Stimulated activated CD4-positive, alpha-beta T cell treated with anti-CD3 and anti-CD28 coated beads, Interleukin-2, amount 100 ng/mL, for 48 hours (primary cell): ENCODE results near the gene SNRNP200.

Experiments
- DNase-seq, 2 donors: peaks; one replicate each; pipeline ENCODE4 v3.0.0-alpha.2; 2020

The SNRNP200 gene

GRCh38 chr2:96248624-96249023 lies 56.7 kb downstream of the SNRNP200 start:
- DNase-seq = no peak

GRCh38 chr2:96247896-96248295 lies 57.5 kb downstream of the SNRNP200 start:
- DNase-seq = no peak

- no peak for DNase-seq
Measured at GRCh38 chr2:96247009-96247408, 58.3 kb downstream of the SNRNP200 start.

- no peak for DNase-seq
Measured at GRCh38 chr2:96245609-96246390, 59.5 kb downstream of the SNRNP200 start.

- DNase-seq = no peak
Measured at GRCh38 chr2:96243843-96244242, 61.5 kb downstream of the SNRNP200 start.

- DNase-seq = peak; percentile 36 to 43
Measured at GRCh38 chr2:96241900-96242611, 63.3 kb downstream of the SNRNP200 start.

GRCh38 chr2:96241227-96241626 lies 64.1 kb downstream of the SNRNP200 start:
- no peak for DNase-seq

GRCh38 chr2:96240341-96241038 lies 64.9 kb downstream of the SNRNP200 start:
- DNase-seq = no peak

GRCh38 chr2:96239745-96240264 lies 65.5 kb downstream of the SNRNP200 start:
- no peak for DNase-seq

- no peak for DNase-seq
Measured at GRCh38 chr2:96239091-96239490, 66.3 kb downstream of the SNRNP200 start.

- no peak for DNase-seq
Measured at GRCh38 chr2:96238266-96238665, 67.1 kb downstream of the SNRNP200 start.

GRCh38 chr2:96236882-96237281 lies 68.5 kb downstream of the SNRNP200 start:
- no peak for DNase-seq

- no peak for DNase-seq
Measured at GRCh38 chr2:96233880-96234316, 71.4 kb downstream of the SNRNP200 start.

GRCh38 chr2:96233436-96233835 lies 71.9 kb downstream of the SNRNP200 start:
- no peak for DNase-seq

- DNase-seq = no peak
Measured at GRCh38 chr2:96231316-96231715, 74.0 kb downstream of the SNRNP200 start.

- no peak for DNase-seq
Measured at GRCh38 chr2:96225016-96225533, 80.3 kb downstream of the SNRNP200 start.
